NCI-H2171 (cell line): ENCODE data around the gene PIEZO2.

ENCODE experiments used
- DNase-seq: peaks from one replicate; lab custom pipeline; 2025; lab: John Stamatoyannopoulos, UW

Gene PIEZO2

GRCh38 chr18:10739152-10739551 lies 410.2 kb downstream of the PIEZO2 start:
- no peak for DNase-seq

GRCh38 chr18:10736984-10737383 lies 412.4 kb downstream of the PIEZO2 start:
- DNase-seq, result no peak

- DNase-seq, result no peak
Measured at GRCh38 chr18:10732990-10733389, 416.4 kb downstream of the PIEZO2 start.

GRCh38 chr18:10727477-10727876 lies 421.9 kb downstream of the PIEZO2 start:
- DNase-seq, result no peak

- peak; percentile 74 for DNase-seq
Measured at GRCh38 chr18:10726198-10727068, 422.9 kb downstream of the PIEZO2 start.

- no peak for DNase-seq
Measured at GRCh38 chr18:10724666-10725065, 424.7 kb downstream of the PIEZO2 start.

GRCh38 chr18:10723496-10723895 lies 425.9 kb downstream of the PIEZO2 start:
- no peak for DNase-seq

GRCh38 chr18:10718809-10719208 lies 430.6 kb downstream of the PIEZO2 start:
- no peak for DNase-seq

GRCh38 chr18:10715791-10716190 lies 433.6 kb downstream of the PIEZO2 start:
- no peak for DNase-seq

- DNase-seq, result no peak
Measured at GRCh38 chr18:10713409-10713808, 436.0 kb downstream of the PIEZO2 start.

GRCh38 chr18:10707294-10707693 lies 442.1 kb downstream of the PIEZO2 start:
- no peak for DNase-seq

GRCh38 chr18:10705786-10706185 lies 443.6 kb downstream of the PIEZO2 start:
- no peak for DNase-seq

GRCh38 chr18:10705291-10705690 lies 444.1 kb downstream of the PIEZO2 start:
- no peak for DNase-seq

GRCh38 chr18:10702206-10702605 lies 447.2 kb downstream of the PIEZO2 start:
- DNase-seq, result no peak

- DNase-seq, result no peak
Measured at GRCh38 chr18:10690366-10690765, 459.0 kb downstream of the PIEZO2 start.

- no peak for DNase-seq
Measured at GRCh38 chr18:10690035-10690329, 459.4 kb downstream of the PIEZO2 start.

- DNase-seq, result no peak
Measured at GRCh38 chr18:10689236-10690034, 459.9 kb downstream of the PIEZO2 start.

- DNase-seq, result no peak
Measured at GRCh38 chr18:10688766-10689165, 460.6 kb downstream of the PIEZO2 start.

- peak; percentile 43 for DNase-seq
Measured at GRCh38 chr18:10687161-10687925, 462.0 kb downstream of the PIEZO2 start.

GRCh38 chr18:10686308-10686707 lies 463.1 kb downstream of the PIEZO2 start:
- DNase-seq, result no peak

- no peak for DNase-seq
Measured at GRCh38 chr18:10685484-10685883, 463.9 kb downstream of the PIEZO2 start.

- no peak for DNase-seq
Measured at GRCh38 chr18:10682368-10682714, 467.0 kb downstream of the PIEZO2 start.
